ENCODE data around the gene CFAP97D1. TPM values are rescaled to one million over a fixed set of nuclear protein-coding genes. Genes with fewer than 3 reads are reported as not detected.

CFAP97D1 gene
- polyA plus RNA-seq, 1 donor = 0.04 TPM

DNA sequence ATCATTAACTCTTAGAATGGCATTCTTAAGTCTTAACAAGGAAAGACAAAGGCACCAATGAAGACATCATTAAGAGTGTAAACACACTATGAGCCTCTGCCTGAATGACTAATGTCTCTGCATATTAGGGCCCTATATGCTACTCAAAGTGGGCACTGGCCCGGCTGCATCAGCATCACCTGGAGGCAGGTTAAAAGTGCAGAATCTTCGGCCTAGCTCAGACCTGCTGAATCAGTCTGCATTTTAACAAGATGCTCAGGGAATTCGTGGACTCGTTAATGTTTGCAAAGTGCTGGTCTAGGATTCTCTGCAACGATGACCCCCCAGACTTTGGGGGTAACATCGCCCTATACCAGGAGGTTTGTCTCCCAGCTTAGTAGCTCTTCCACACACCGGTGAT is 46.0 kb downstream of the CFAP97D1 start:
- no peaks in the 10 kb centered on the region for H3K36me3 ChIP-seq (ENCODE audit: control insufficient read depth, insufficient read depth, low read length)

DNA sequence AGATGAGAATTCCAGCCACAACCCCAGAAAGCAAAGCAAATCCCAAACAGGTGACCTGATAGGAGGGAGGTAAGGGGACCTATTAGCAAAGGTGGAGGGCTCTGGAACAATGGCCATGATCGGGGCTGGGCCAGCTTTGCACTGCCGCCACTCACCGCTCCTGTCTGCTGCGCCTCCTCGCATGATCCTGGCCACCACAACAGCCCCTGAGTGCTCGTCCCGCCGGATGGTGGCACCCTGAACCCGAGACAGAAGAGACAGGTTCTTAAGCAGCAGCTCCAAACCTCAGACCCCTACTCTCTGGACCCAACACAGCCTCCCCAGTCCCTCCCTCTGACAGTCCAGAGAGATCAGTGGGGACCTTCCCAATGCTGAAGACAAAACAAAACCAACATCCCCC is 47.4 kb downstream of the CFAP97D1 start:
- peaks cover 11% of the 10 kb centered on the region for H3K27me3 ChIP-seq (ENCODE audit: control insufficient read depth, insufficient read depth, low read length)
- DNase-seq = no peak
- no CpG with 5 or more reads among the region's 9 CpGs for WGBS (ENCODE audit: insufficient coverage, low lambda C conversion rate)
- H3K4me1 ChIP-seq (ENCODE audit: control insufficient read depth, insufficient read depth, low read length) = no peaks in the 10 kb centered on the region
- no peaks in the 10 kb centered on the region for H3K9me3 ChIP-seq (ENCODE audit: control insufficient read depth, low read depth, low read length)
- no peak overlapping the region for H3K4me3 ChIP-seq (ENCODE audit: low read length)
- no peaks in the 10 kb centered on the region for H3K36me3 ChIP-seq (ENCODE audit: control insufficient read depth, insufficient read depth, low read length)
- H3K27ac ChIP-seq (ENCODE audit: low read length) = no peak overlapping the region

More for the DNA sequence above, 46.0 kb downstream of the CFAP97D1 start:
- Histone ChIP-seq H3K4me1 (ENCODE audit: control insufficient read depth, insufficient read depth, low read length) (no peaks in the 10 kb centered on the region), H3K27me3 (ENCODE audit: control insufficient read depth, insufficient read depth, low read length) (peaks cover under 1% of the 10 kb centered on the region), H3K27ac (ENCODE audit: low read length) (no peak overlapping the region), H3K9me3 (ENCODE audit: control insufficient read depth, low read depth, low read length) (no peaks in the 10 kb centered on the region), H3K4me3 (ENCODE audit: low read length) (no peak overlapping the region)
- WGBS (ENCODE audit: insufficient coverage, low lambda C conversion rate) = no CpG with 5 or more reads among the region's 7 CpGs
- DNase-seq = no peak

DNA sequence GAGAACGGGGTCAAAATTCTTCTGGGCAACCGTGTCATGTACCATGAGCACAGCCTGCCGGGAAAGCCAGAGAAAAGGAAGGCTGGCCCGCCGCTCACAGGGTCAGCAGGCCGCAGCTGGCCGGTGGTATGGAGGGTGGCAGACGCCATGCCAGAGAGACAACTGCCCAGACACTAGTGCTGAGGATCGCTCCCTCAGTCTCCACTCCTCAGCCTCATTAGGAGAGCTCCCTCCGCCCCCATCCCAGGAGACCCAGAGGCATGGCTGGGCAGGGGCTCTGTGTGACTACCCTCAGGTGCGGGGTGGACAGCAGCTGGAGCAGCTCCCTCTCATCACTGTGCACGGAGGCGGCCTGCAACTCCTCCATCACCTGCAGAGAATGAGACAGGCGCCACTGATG is 49.5 kb downstream of the CFAP97D1 start:
- no peaks in the 10 kb centered on the region for H3K9me3 ChIP-seq (ENCODE audit: control insufficient read depth, low read depth, low read length)
- H3K27me3 ChIP-seq (ENCODE audit: control insufficient read depth, insufficient read depth, low read length) = peaks cover 27% of the 10 kb centered on the region
- peaks cover 5% of the 10 kb centered on the region for H3K4me1 ChIP-seq (ENCODE audit: control insufficient read depth, insufficient read depth, low read length)
- H3K27ac ChIP-seq (ENCODE audit: low read length) = no peak overlapping the region
- no CpG with 5 or more reads among the region's 14 CpGs for WGBS (ENCODE audit: insufficient coverage, low lambda C conversion rate)
- H3K36me3 ChIP-seq (ENCODE audit: control insufficient read depth, insufficient read depth, low read length) = no peaks in the 10 kb centered on the region
- DNase-seq = no peak
- H3K4me3 ChIP-seq (ENCODE audit: low read length) = no peak overlapping the region

DNA sequence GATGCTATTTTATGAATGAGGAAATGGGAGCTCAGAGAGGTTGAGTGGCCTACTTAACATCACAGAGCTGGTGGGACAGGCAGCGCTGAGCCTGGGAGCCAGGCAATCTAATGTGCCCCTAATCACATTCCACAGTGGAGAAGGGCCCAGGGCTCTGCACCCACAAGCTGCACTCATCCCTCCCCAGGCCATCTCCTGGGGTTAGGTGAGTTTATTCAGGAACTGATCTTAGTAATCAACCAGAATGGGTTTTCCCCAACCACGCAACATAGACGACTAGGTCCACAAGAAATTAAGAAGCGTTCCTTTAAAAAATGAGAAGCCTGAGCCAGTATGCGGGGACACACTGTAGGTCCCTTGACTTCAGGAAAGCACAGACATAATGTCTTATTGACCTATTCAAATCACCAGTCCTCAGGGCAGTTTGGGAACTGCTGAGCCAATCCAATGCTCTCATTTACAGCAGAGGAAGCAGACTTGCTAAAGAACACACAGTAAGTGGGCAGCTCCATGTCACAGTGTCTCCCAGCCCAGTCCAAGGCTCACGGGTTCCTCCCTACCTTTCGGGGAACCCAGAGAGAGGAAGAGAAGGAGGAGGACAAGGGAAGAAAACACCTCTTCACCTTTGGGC is 50.4 kb downstream of the CFAP97D1 start:
- Histone ChIP-seq H3K36me3 (ENCODE audit: control insufficient read depth, insufficient read depth, low read length) (no peaks in the 10 kb centered on the region), H3K9me3 (ENCODE audit: control insufficient read depth, low read depth, low read length) (no peaks in the 10 kb centered on the region), H3K27ac (ENCODE audit: low read length) (no peak overlapping the region), H3K27me3 (ENCODE audit: control insufficient read depth, insufficient read depth, low read length) (peaks cover 29% of the 10 kb centered on the region), H3K4me3 (ENCODE audit: low read length) (no peak overlapping the region), H3K4me1 (ENCODE audit: control insufficient read depth, insufficient read depth, low read length) (peaks cover 5% of the 10 kb centered on the region)
- no CpG with 5 or more reads among the region's 7 CpGs for WGBS (ENCODE audit: insufficient coverage, low lambda C conversion rate)
- no peak for DNase-seq

DNA sequence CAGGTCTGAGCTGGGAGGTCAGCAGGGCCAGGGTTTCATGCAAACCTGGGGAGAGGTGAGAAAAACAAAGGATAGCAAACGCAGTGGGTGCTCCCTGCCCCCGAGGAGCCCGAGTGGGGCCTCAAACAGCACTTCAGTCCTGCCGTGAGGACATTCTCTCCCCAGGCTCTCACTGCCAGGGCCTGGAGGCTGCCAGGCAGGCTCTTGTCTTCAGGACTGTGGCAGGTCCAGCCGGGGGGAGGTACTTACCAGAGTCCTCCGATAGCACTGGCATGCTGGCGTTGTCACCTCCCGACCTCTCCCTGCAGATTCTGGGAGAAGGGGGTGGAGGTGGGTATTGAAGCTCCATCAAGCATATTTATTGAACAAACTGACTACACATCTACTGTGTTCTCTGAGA is 51.4 kb downstream of the CFAP97D1 start:
- Histone ChIP-seq H3K9me3 (ENCODE audit: control insufficient read depth, low read depth, low read length) (no peaks in the 10 kb centered on the region), H3K27ac (ENCODE audit: low read length) (no peak overlapping the region), H3K4me1 (ENCODE audit: control insufficient read depth, insufficient read depth, low read length) (peaks cover 5% of the 10 kb centered on the region), H3K36me3 (ENCODE audit: control insufficient read depth, insufficient read depth, low read length) (no peaks in the 10 kb centered on the region), H3K4me3 (ENCODE audit: low read length) (no peak overlapping the region), H3K27me3 (ENCODE audit: control insufficient read depth, insufficient read depth, low read length) (peaks cover 29% of the 10 kb centered on the region)
- no peak for DNase-seq
- WGBS (ENCODE audit: insufficient coverage, low lambda C conversion rate) = no CpG with 5 or more reads among the region's 8 CpGs

DNA sequence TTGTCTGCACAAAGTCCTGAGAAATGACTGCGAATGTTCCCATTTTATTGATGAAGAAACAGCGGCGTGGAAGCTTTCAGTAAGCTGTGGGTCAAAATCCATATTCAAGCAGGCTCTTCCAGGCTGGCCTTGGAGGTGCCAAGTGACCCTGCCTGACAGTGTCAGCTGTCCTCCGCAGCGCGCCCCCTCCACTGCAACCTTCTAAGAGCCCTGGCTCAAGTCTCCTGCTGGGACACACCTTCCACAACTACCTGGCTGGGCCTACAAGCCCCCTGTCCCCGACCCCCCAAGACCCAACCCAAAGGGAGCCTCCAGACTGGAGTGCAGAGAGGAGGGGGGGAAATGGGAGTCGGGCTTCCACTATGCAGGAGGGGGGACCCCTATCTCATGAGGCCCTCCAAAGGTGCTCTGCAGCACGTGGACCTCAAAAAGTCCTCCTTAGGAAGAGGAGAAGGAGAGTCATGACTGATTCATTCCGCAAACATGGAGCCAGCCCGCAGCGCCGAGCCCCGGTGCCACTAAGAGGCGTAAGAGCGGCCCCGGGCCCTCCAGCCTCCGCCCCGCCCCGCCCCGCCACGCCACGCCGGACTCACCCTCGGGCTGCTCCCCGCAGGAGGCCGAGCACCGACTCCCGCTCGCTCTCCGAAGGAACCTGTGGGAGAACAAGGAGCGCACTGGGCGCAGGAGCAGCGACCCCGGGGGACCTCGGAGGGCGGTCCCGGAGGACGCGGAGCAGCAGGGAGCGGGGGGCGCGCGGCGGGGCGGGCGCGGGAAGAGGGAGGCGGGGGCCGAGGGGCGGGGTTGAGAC is 52.1 kb downstream of the CFAP97D1 start:
- no peak overlapping the region for H3K27ac ChIP-seq (ENCODE audit: low read length)
- DNase-seq = peak in 1 of 2 donors; percentile 61
- peak overlapping the region; percentile 34 for H3K4me3 ChIP-seq (ENCODE audit: low read length)
- no peaks in the 10 kb centered on the region for H3K36me3 ChIP-seq (ENCODE audit: control insufficient read depth, insufficient read depth, low read length)
- peaks cover 5% of the 10 kb centered on the region for H3K4me1 ChIP-seq (ENCODE audit: control insufficient read depth, insufficient read depth, low read length)
- H3K27me3 ChIP-seq (ENCODE audit: control insufficient read depth, insufficient read depth, low read length) = peaks cover 29% of the 10 kb centered on the region
- no CpG with 5 or more reads among the region's 51 CpGs for WGBS (ENCODE audit: insufficient coverage, low lambda C conversion rate)
- H3K9me3 ChIP-seq (ENCODE audit: control insufficient read depth, low read depth, low read length) = no peaks in the 10 kb centered on the region

DNA sequence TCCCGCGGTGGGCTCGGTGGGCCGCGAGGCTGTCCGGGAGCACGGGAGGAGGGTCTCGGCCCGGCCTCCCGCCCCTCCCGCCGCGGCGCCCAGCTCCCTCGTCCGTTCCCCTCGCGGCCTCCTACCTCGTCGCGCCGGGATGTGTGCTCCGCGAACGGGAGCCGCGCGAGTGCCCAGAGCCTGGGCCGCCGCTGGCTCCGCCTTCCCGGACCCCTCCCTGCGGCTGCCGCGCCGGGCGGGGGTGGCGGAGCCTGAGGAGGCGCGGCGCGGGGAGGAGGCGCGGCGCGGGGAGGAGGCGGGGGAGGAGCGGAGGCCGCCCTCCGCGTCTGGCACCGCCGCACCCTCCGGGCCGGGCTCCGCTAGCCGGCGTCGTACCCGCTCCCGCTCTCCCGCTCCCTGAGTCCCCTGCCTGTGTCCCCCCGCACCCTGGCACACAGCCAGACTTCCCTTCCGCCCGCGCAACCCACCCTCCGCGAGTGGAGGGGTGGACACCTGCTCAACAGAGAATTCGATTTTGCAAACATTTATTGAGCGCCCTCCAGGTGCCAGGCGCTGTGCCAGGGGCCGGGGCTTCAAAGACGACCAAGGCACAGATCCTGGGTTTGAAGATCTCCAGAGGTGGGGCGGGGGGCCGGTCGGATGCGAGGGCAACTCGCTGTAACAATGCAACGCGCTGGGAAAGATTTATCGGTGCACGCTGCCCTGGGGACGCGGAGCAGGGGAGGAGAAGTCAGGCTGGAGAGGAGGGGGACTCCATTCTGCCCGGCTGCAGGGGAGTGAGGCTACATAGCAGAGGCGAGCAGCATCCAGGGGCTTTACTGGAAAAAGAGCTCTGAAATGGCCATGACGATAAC is 53.0 kb downstream of the CFAP97D1 start, which contains the start of gene MPP3:
Gene MPP3 (minus strand): TSS at position 171 of the 854 bp plus-strand sequence. CDS start 1,240 bp downstream, outside the sequence.
- WGBS (ENCODE audit: insufficient coverage, low lambda C conversion rate) = no CpG with 5 or more reads among the region's 87 CpGs
- H3K27ac ChIP-seq (ENCODE audit: low read length) = no peak within 1 kb of the TSS
- DNase-seq = peak; percentile 44 to 81

DNA sequence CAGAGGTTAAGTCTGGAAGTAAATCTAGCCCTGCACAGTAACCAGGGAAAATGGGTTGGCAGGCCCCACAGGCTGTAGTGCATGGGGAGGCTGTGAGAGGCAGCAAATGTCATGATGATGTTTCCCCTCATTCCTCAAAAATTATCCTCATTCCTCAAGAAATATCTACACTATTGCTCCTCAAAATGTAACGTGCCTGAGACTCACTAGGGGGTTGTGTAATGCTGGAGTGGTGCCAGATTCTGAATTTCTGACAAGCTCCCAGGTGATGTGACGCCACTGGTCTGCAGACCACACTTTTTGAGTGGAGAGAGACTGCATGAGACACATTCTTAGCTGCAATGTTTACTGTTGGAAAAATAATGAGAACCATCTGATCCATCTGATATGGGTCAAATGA is 53.9 kb downstream of the CFAP97D1 start:
- no CpG with 5 or more reads among the region's 2 CpGs for WGBS (ENCODE audit: insufficient coverage, low lambda C conversion rate)
- no peak for DNase-seq
- Histone ChIP-seq H3K27me3 (ENCODE audit: control insufficient read depth, insufficient read depth, low read length) (peaks cover 29% of the 10 kb centered on the region), H3K4me3 (ENCODE audit: low read length) (no peak overlapping the region), H3K4me1 (ENCODE audit: control insufficient read depth, insufficient read depth, low read length) (peaks cover 5% of the 10 kb centered on the region), H3K36me3 (ENCODE audit: control insufficient read depth, insufficient read depth, low read length) (no peaks in the 10 kb centered on the region), H3K27ac (ENCODE audit: low read length) (no peak overlapping the region), H3K9me3 (ENCODE audit: control insufficient read depth, low read depth, low read length) (no peaks in the 10 kb centered on the region)

More for the DNA sequence above, 53.0 kb downstream of the CFAP97D1 start, which contains the start of gene MPP3:
- H3K4me3 ChIP-seq (ENCODE audit: low read length) = peak within 1 kb of the TSS; percentile 36
- H3K36me3 ChIP-seq (ENCODE audit: control insufficient read depth, insufficient read depth, low read length) = no peaks in the 10 kb centered on the region
- peaks cover 5% of the 10 kb centered on the region for H3K4me1 ChIP-seq (ENCODE audit: control insufficient read depth, insufficient read depth, low read length)
- H3K27me3 ChIP-seq (ENCODE audit: control insufficient read depth, insufficient read depth, low read length) = peaks cover 29% of the 10 kb centered on the region
- H3K9me3 ChIP-seq (ENCODE audit: control insufficient read depth, low read depth, low read length) = no peaks in the 10 kb centered on the region

All from large intestine (tissue), 3 donors.